Activated gamma-delta T cell (primary cell): ENCODE results near the gene USP46.

ENCODE experiments used
- DNase-seq: peaks from one replicate; lab custom pipeline; 2025; lab: John Stamatoyannopoulos, UW
- total RNA-seq, 2 donors: gene quantifications; one replicate each; lab custom pipeline; 2026; lab: John Stamatoyannopoulos, UW

USP46 gene, protein sequence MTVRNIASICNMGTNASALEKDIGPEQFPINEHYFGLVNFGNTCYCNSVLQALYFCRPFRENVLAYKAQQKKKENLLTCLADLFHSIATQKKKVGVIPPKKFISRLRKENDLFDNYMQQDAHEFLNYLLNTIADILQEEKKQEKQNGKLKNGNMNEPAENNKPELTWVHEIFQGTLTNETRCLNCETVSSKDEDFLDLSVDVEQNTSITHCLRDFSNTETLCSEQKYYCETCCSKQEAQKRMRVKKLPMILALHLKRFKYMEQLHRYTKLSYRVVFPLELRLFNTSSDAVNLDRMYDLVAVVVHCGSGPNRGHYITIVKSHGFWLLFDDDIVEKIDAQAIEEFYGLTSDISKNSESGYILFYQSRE
- 20.5 to 35.8 reads per million in 2 donors for total RNA-seq

DNA sequence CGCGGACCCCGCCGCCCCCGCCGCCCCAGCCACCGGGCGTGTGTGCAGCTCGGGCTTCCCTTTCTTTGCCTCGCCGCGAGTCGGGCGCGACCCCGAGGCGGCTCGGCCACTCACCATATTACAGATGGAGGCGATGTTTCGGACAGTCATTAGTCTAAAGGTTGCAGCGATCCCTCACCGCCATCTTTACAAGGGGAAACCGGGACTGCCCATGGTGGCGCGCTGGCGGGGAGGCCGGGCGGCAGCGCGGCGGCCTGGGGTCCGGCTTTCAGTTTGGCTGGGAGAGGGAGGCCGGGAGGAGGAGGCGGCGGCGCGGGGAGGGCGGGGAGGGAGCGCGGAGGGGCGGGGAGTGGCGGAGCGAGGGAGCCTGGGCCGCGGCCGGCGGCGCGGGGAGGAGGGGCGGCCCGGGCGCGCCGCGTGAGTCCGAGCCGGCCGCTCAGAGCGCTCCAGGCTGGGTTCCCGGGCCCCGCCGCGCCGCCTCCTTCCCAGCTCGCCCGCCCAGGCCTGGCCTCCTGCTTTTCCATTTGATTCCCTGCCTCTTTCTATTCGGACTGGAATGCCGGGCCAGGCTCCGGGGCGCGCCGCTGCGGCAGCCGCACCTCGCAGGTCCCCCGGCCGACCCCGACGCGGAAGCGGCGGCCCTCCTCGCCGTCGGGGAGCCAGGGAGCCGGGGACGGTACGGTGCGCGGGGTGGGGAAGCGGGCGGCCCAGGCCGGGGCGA lies at the start of gene USP46:
Gene USP46 (minus strand): TSS at position 301 of the 721 bp plus-strand sequence. CDS start 151 bp downstream, at position 150.
- peak; percentile 45 for DNase-seq

DNA sequence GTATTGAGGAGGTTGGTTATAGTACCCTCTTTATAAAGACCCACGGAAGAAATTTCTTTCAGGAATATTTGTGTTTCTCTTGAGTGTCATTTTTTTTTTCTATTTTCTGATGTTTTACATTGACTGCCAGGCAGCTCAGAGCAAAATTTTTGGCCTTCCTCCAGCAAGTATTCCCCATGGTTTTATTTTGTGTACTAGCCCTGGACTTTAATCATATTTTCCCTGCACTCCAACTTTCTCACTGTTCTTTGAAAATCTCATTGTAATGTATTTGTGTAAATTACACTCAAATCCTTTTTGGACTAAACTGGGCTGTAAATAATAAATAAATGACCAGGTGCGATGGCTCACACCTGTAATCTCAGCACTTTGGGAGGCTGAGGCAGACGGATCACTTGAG lies 45.6 kb upstream of the USP46 start:
- DNase-seq, result no peak

DNA sequence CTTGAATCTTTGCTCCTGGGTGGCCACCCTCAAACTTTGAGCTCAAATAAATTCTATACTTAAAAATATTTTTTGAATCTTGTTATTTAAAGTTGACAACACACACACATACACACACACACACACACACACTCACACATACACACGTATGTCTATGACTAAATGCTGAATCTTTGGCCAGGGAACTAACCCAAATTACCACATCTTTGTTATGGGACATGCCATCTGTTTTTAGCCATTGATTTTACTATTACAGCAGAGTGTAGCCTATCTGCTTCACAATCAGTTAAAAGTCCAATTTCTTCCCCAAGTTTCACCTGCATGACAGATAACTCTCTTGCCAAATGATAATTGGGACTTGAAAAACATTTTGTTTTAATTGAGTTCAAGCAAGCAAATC lies 45.0 kb upstream of the USP46 start:
- DNase-seq, result no peak

DNA sequence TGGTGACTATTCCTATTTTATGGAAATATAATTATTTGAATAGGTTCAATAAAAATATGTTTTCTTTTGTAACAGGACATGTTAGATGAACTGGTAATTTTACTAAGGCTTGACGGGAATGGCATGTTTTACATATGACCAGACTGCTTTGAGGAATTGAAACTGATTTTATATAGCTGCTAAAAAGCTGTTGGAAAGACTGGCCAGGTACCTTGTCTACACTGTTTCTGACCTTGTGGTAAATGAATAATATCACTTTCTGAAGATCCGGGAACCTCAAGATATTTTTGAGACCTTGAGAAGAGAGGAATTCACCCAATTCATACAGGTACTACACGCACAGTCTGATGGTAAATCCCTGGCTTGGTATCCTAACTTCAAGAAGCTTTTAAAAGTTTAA lies 42.1 kb upstream of the USP46 start:
- no peak for DNase-seq

DNA sequence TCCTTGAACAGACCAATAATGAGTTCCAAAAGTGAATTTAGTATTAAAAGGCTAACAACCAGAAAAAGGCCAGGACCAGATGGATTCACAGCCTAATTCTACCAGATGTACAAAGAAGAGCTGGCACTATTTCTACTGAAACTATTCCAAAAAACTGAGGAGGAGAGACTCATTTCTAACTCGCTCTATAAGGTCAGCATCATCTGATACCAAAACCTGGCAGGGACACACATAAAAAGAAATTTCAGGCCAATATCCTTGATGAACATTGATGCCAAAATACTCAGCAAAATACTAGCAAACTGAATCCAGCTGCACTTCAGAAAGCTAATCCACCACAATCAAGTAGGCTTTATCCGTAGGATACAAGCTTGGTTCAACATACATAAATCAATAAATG lies 35.8 kb upstream of the USP46 start:
- no peak for DNase-seq

DNA sequence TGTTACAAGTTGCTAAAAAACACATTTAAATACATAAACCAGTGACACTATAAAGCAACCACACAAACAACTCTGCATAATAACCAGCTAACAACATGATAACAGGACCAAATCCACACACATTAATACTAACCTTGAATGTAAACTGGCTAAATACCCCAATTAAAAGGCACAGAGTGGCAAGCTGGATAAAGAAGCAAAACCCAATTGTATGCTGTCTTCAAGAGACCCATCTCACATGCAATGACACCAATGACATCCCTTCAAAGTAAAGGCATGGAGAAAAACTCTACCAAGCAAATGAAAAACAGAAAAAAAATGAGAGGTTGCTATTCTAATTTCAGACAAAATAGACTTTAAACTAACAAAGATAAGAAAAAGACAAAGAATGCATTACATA lies 34.4 kb upstream of the USP46 start:
- no peak for DNase-seq

DNA sequence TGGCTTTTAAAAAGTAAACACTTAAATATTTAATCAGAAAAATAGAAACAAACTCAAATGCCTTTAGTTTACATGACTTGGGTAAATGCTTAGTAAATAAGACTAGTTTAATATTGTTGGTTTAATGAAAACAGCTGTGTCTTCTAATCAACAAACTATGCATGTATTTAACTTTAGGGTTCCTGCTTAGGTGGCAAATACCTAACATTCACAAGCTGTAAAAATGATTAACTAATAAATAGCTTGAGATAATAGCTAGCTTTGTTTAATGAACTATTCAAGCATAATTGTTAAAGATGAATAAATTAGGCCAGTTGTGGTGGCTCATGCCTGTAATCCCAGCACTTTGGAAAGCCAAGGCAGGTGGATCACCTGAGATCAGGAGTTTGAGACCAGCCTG lies 30.0 kb upstream of the USP46 start:
- DNase-seq, result no peak

DNA sequence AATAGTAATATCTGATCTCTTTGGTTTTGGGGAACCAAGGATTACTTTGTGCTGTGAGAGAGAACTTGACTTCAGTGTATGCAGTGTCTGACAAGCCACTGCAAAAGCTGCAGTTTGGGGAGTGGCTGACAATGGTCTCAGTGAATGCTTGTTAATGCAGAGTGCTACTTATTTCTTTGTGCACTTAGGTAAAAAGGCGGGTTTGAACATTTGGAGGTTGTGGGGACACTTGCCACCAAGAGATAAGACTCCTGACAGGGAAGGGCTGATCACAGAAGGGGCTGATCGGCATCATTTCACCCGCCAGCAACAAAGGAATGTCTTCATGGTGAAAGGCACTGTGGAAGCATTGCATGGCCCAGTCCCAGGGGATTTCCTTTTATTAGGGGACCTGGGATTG lies 28.6 kb upstream of the USP46 start:
- DNase-seq, result no peak

DNA sequence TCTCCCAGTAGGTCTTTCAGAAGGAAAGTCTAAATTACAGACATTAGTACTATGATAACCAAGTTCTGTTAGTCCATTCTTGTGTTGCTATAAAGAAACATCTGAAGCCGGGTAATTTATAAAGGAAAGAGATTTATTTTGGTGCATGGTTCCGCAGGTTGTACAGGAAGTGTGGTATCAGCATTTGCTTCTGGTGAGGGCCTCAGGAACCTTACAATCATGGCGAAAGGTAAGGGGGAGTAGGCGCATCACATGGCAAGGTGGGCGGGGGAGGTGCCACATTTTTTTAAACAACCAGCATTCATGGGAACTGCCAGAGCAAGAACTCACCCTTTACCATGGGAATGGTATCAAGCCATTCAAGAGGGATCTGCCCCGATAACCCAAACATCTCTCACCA lies 26.2 kb upstream of the USP46 start:
- DNase-seq, result no peak

DNA sequence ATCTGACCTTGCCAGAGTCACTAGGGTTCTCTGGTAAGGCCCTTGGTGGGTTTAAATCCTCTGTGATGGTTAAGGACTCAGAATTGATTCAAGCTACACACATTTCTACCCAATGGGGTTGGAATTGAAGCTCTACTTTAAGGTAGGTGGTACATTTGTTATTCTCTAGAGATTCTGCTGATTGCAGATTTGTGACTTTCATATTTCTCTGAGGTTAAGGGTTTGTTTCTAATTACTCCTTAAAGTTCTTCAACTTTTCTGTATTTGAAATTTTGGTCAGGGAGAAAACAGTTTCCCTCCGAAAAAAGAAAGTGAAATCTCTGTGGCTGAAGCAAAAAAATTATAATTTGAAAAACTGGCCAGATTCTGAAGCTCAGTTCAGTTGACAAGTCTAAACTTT lies 25.8 kb upstream of the USP46 start:
- no peak for DNase-seq

DNA sequence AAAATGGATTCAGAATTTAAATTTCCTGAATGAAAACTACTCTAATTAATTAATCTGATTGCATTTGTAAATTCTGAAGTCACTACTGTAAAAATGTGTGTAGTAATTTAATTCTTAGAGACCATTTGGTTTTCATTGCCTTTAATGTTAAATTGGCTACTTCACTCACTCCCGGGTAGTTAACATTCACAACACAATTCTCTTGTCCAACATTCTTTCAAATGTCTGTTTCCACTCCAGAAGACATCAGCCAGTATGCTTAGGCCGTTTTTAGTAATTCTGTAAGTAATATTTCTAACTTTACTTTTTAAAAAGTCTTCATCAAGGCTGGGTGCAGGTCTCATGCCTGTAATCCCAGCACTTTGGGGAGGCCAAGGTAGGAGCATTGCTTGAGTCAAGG lies 21.3 kb upstream of the USP46 start:
- no peak for DNase-seq

DNA sequence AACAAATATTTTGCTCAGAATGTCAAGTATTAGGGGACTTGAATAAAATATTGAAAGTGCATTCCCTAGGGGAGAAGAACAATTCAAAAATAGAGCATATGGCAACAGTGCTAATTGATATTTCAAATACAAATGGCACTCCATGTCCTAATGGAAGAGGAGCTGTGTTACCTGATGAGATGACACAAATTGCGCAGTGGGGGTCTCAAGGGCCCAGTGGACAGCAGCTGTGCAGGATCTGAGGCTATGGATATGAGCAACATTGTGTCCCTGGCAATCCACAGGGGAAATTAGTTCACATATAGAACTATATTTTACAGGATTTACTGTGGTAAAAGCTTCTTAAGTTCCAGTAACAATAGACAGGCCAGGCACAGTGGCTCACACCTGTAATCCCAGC lies 17.4 kb upstream of the USP46 start:
- DNase-seq, result no peak

DNA sequence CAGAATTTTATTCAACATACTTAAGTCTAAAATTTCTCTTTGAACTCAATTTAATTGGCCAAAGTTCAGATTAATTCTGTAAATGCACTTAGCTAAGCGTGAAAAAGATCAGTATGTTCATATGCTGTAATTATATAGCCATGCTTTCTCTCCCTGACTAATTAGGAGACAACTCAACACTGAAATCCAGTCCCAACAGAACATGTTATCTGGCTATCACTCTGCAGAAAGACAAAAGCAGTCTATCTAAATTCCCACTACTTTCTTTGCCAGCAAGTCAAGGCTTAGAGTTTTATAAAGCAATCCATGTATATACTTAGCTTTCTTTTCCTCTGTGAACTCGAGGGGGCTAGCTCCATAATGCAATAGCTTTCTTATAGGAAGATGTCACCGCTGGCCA lies 16.0 kb upstream of the USP46 start:
- DNase-seq, result no peak

DNA sequence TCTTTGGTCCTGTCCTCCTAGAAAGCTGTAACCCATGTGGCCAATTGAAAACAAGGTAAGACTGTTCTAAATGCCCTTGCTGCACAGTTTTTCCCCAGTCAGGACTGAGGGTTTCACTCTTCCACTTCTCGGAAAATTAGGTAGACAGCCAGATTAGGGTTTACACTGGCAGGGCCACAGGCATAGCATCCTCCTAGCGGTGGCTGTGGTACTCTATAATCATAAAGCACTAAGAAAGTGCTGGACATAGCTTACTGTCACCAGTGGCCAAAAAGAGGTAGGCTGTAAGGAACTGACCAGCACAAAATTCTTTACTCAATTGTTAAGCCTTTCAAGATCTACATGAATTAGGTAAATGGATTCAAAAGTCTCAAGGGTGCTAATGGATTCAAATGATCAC lies 11.6 kb upstream of the USP46 start:
- no peak for DNase-seq

DNA sequence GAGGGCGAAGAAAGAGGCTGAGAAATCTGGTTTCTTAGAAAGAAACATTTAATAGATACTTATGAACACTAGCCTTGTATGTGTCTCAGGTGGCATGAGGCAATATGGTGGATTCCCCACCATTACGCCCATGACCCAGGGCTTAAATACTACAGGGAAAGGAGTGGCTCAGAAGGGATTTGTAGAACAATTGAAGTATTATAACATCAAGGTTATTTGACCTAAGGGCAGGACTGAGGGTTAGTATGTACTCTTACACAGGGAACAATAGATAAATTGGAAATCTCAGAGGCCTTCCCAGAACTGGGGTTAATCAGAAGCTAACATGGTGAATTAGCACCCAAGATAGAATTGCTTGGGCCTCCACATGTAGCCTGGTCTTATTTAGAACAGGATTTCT lies 11.0 kb upstream of the USP46 start:
- no peak for DNase-seq

DNA sequence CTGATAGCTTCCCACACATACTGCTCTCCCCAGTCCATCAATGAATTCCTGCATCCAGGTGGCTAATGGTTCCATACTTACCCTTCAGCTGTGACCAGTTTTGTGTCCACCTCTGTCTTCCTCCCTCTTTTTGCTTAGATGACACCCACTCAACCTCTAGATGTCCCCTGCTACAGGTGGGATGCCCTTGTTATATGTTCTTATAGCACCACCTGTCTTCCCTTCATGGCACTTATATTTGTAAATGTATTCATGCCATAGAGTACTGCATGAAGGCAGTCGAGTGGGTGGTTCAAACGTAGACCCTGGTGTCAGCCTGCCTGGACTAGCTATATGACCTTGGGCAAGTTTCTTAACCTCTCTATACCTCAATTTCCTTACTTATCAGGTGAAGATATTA lies 6.5 kb upstream of the USP46 start:
- DNase-seq, result no peak

DNA sequence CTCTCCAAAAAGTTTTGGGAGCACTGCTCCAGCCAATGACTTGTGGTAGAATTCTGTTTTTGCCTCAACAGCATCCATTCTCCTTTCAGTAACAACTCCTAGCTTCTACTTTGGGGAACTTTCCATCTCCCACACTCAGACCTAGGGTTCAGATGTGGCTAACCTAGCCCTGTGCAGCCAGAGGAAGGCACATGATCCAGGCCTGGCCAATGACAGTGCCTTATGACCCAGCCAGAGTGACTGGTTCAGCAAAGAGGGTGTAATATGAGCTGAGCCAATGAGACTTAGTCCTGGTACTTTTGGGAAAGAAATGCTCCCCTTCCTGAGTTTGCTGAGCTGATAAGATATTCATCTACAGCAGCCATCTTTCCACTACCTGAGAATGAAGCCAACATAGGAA lies 5.4 kb upstream of the USP46 start:
- DNase-seq, result no peak

DNA sequence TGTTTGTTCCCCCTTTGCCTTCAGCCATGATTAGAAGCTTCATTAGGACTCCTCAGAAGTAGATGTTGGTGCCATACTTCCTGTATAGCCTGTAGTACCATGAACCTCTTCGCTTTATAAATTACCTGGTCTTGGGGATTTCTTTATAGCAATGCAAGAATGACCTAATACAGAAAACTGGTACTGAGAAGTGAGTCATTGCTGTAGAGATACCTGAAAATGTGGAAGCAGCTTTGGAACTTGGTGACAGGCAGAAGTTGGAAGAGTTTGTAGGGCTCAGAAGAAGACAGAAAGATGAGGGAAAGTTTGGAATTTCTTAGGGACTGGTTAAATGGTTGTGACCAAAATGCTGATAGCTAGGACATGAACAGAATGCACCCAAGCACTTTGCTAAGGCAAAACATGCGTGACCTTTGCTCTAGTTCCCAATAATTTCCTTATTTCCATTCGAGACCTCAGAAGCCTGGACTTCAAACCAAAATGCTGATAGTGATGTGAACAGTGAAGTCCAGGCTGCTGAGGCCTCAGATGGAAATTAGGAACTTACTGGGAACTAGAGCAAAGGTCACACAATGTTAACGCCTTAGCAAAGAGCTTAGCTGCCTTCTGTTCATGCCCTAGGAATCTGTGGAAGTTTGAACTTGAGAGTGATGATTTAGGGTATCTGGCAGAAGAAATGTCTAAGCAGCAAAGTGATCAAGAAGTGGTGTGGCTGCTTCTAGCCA lies 3.0 kb upstream of the USP46 start:
- DNase-seq, result no peak

DNA sequence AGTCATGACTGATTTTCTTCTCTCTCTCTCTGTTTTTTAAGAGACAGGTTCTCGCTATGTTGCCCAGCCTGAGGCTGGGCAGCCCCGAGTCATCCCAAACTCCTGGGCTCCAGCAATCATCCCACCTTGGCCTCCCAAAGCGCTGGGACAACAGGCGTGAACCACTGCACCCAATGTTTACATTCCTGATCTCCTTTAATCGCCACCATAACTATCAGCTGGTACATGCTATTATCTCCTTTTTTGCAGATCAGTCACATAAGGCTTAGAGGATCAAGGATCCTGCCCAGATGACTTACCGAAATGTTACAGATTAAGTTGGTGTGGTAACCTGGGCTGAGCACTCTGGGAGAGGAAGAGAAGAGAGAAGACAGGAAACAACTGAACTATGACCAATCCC lies 1.5 kb upstream of the USP46 start:
- no peak for DNase-seq

DNA sequence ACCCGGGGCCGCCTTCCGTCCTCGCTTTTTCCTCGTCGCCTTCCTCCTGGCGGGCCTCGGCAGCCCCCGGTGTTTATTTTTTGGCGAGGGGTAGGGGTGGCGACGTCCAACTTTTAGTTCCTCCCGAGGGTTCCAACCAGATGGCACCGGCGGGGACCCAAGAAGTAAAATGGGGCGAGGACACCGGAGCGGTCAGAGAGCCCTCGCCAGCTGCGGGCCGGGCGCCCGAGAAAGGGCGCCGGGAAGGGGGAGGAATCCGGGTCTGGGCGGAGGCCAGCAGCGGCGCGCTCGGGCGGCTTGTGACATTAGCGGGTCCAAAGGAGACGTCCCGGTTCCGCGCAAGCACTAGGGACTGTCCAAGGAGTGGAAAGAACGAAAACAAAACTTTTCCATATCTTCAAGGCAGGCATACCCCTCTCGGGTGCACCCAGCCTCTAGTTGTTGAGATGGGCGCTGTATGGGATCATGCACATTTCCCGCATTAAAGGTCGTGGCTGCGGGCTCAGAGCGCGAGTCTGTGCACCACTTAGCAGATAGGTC lies 691 bp upstream of the USP46 start:
- peak; percentile 13 for DNase-seq

DNA sequence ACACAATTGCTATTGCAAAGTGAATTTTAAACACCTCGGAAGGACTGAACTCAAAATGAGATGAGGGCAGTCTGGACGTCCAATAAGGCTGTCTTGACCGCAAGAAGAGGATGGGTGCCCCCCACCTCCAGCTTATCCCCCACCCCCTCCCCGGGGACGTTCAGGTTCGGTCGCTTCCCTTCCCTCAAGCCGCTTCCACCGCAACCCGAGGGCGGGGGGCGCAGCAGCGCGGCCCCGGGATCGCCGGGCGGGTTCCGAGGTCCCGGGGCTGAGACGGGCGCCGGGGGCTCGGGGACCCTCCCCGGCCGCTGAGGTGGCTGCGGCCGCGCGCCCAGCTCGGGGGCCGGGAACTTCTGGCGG lies 480 bp downstream of the USP46 start:
- peak; percentile 17 for DNase-seq

DNA sequence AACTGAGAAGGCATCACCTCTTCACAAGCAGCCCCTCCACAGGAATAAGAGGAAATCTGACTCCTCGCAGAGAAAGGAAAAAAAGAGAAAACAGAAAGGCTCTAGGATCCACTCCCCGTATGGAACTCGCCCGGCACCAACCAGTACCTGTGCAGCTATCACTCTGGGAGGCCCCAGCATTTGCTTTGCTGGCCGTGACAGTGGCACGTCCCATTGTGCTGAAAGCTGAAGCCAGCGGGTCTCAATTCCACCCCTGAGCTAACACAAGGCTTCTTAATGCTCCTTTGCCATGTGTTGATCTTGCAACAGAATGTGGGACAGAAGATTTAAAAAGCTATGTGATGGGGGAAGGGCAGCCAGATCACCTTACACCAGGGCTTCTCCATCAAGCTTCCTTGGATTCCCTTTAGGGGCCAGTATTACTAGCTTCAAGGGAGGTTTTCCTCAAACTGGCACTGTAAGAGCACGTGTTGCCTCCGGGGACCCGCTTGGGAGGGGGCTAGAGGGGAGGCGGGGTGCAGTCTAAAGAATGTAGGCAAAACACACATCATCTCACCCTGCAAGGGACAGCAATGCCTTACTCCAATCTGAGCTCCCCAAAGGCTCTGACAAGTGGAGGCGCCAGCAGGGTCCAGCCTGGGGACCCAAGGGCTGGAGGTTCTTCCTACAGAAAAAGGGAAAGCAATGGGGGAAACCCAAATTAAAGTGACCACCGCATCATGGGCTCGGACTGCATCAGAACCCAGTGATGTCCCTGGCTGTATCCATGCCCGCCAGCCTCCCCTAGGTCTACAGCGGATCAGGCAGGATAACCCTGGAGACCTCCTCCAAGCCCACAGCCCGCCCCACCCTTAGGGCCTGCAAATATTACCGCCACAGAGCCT lies 1.2 kb downstream of the USP46 start:
- no peak for DNase-seq
